Suppressor macrophage (primary cell): ENCODE data around the gene NRXN3.

Experiments used
- DNase-seq, 4 experiments: peaks; one replicate each; pipeline ENCODE4 v3.0.0-alpha.2; 2020 to 2022

NRXN3 gene

DNA sequence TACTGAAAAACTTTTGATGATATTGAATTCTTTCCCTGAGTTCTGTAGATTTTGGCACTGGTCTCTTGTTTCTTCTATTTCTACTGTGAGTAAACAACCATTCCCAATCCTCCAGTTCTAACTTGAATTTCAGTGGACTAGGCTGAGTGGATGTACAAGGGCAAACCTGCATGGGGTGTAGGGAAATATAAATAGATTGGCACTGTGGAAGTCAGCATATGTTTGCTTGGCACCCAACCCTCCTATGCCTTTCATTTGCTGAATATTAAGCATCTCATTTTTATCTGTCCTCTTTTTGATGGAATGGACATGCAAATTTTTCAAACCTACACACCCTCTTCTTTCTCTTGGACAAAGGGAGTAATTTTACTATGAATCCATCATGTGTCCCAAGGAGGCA is 1212.9 kb downstream of the NRXN3 start:
- DNase-seq = no peak

DNA sequence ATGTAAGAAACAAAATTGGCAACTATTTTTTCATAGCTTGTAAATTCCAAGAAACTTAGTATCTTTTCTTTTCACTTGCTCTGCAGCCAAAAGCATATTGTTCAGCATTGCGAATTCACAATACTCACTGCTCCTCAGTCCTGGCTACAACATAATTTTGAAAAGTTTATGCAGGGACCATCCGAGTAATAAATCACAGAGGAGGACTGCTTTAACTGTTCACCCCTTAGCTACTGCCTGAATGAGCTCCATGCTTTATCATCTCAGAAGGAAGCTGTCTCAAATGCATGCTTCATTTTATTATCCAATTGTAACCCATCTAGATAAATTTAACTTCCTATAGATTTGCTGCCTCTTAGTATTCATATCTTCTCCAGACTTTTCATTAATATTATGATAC is 1213.3 kb downstream of the NRXN3 start:
- no peak for DNase-seq

- no peak for DNase-seq
Measured at GRCh38 chr14:79395061-79395460, 1224.9 kb downstream of the NRXN3 start.

- DNase-seq = no peak
Measured at GRCh38 chr14:79404874-79405511, 1234.8 kb downstream of the NRXN3 start.

- no peak for DNase-seq
Measured at GRCh38 chr14:79405512-79405910, 1235.3 kb downstream of the NRXN3 start.

GRCh38 chr14:79407572-79407971 is 1237.4 kb downstream of the NRXN3 start:
- DNase-seq = no peak

GRCh38 chr14:79408696-79409095 is 1238.5 kb downstream of the NRXN3 start:
- DNase-seq = no peak

DNA sequence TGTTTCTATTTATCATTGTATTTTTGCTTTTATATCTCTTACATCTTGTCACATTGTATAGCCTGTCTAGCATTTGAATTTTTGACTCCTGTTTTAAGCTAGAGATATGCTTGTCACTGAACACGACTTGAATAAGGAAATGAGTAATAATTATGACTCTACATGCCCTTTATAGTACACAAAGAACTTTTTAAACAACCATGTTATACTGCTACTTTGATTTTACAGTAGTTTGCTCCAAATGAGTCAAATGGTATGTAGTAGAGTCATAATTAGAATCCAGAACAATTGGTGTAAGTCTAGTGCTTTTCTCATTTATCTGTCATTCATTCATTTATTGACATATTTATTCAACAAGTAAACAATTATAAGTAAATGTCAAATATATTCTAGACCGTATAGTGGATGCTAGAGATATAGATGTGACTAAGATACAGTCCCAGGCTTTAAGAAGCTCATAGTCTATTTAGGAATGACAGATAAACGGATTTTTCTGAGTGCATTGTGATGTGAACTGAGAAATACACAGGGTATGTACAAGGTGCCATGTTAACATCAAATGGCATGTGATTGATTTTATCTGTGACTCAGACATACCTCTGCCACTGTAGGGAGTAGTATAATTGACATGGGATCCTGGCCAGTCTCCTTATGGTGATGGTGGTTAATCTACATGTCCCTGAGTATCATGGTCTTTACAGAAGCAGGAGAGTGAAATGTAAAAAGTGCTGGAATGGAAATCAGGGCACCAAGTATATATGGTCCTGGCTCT is 1241.4 kb downstream of the NRXN3 start:
- DNase-seq = no peak

GRCh38 chr14:79412822-79413221 is 1242.6 kb downstream of the NRXN3 start:
- DNase-seq = no peak

GRCh38 chr14:79413734-79414428 is 1243.7 kb downstream of the NRXN3 start:
- DNase-seq = no peak

- DNase-seq = no peak
Measured at GRCh38 chr14:79415726-79416125, 1245.6 kb downstream of the NRXN3 start.

- DNase-seq = no peak
Measured at GRCh38 chr14:79417961-79418360, 1247.8 kb downstream of the NRXN3 start.

- no peak for DNase-seq
Measured at GRCh38 chr14:79418649-79419415, 1248.7 kb downstream of the NRXN3 start.

- DNase-seq = no peak
Measured at GRCh38 chr14:79419571-79420327, 1249.6 kb downstream of the NRXN3 start.

- no peak for DNase-seq
Measured at GRCh38 chr14:79420725-79421124, 1250.6 kb downstream of the NRXN3 start.

- no peak for DNase-seq
Measured at GRCh38 chr14:79421811-79422210, 1251.6 kb downstream of the NRXN3 start.

DNA sequence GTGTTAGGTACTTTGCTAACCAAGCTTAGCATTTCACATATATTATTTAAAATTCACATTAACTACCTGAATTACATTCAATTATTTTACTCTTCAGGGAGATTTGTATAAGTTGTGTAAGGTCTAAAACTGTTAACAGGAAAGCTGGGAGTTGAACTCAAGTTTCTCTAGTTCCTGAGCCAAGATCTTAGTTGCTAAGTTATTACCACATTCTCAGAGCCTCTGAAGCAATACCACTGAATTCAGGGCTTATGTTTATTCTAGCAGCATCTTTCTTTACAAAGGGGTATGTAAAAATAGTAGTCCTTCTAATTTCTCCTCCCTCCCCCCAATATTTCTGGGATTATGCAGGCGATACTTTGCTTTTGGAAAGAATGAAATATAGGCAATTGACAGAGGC is 1254.3 kb downstream of the NRXN3 start:
- no peak for DNase-seq

- no peak for DNase-seq
Measured at GRCh38 chr14:79426103-79426755, 1256.1 kb downstream of the NRXN3 start.

- no peak for DNase-seq
Measured at GRCh38 chr14:79432640-79433039, 1262.5 kb downstream of the NRXN3 start.

GRCh38 chr14:79436335-79436734 is 1266.2 kb downstream of the NRXN3 start:
- no peak for DNase-seq

DNA sequence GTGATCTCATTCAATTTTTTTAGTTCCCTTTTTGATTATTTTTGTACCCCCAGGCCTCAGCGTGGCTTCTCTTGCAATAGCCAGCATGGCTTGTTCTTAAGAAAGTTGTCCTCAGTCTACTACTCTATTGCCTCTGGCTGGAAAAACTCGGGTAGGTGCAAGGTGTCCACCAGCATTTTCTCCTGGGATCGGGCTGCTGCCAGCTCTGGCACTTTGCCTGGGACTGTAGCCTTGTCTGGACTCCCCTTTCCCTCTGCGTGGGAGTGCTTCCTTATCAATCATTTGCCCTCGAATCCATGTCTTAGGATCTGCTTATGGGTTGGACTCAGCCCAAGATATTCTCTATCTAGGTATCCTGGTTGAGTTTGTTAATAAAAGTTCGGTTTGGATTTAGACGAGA is 1267.8 kb downstream of the NRXN3 start:
- no peak for DNase-seq
